Stimulated activated CD4-positive, alpha-beta T cell treated with anti-CD3 and anti-CD28 coated beads, Interleukin-1b, Interleukin-23, amount 100 ng/mL, for 24 hours (primary cell): ENCODE results near the gene PCDHGB2.
"Not testable (repeated sequence)": the region's sequence is repeated elsewhere in the genome, so short reads cannot be mapped to it uniquely, and the experiment has no call there.

ENCODE experiments used
- DNase-seq, 4 experiments: peaks; one replicate each; pipeline ENCODE4 v3.0.0-alpha.2; 2020; ENCODE audit warnings: low read depth in 4 of 4, low spot score in 1 of 4

PCDHGB2 gene

GRCh38 chr5:141349917-141350619 lies 9.7 kb upstream of the PCDHGB2 start, which contains the start of gene PCDHGB1:
TSS of gene PCDHGB1 (plus strand) at chr5:141350099. CDS start at chr5:141350261, 162 bp downstream.
- no peak for DNase-seq

- DNase-seq: no peak
These were observed 8.2 kb upstream of the PCDHGB2 start for GRCh38 chr5:141351591-141351990.

GRCh38 chr5:141354900-141355469 lies 4.8 kb upstream of the PCDHGB2 start, which contains the start of gene PCDHGA4:
TSS of gene PCDHGA4 (plus strand) at chr5:141355021. CDS start at chr5:141355108, 87 bp downstream.
- DNase-seq: no peak

GRCh38 chr5:141355641-141356040 lies 4.2 kb upstream of the PCDHGB2 start:
- no peak for DNase-seq

GRCh38 chr5:141356133-141356532 lies 3.7 kb upstream of the PCDHGB2 start:
- no peak for DNase-seq

- no peak for DNase-seq
These were observed 2.8 kb upstream of the PCDHGB2 start for GRCh38 chr5:141356950-141357349.

GRCh38 chr5:141360685-141361084 lies 891 bp downstream of the PCDHGB2 start:
- no peak for DNase-seq

- no peak for DNase-seq
These were observed 2.9 kb downstream of the PCDHGB2 start for GRCh38 chr5:141362719-141363118.

GRCh38 chr5:141363952-141364660 lies 4.3 kb downstream of the PCDHGB2 start, which contains the start of gene PCDHGA5:
TSS of gene PCDHGA5 (plus strand) at chr5:141364162. CDS start at chr5:141364331, 169 bp downstream.
- no peak for DNase-seq

- DNase-seq: no peak
These were observed 6.5 kb downstream of the PCDHGB2 start for GRCh38 chr5:141366016-141366896.

GRCh38 chr5:141369994-141370848 lies 10.4 kb downstream of the PCDHGB2 start, which contains the start of gene PCDHGB3:
TSS of gene PCDHGB3 (plus strand) at chr5:141370242. CDS start at chr5:141370395, 153 bp downstream.
- peak in 1 of 4 experiments; percentile 8 for DNase-seq

- DNase-seq: no peak
These were observed 12.0 kb downstream of the PCDHGB2 start for GRCh38 chr5:141371572-141372475.

- no peak for DNase-seq
These were observed 14.0 kb downstream of the PCDHGB2 start, which contains the start of gene PCDHGA6 for GRCh38 chr5:141373673-141374317. TSS of gene PCDHGA6 (plus strand) at chr5:141373891. CDS start at chr5:141374084, 193 bp downstream.

GRCh38 chr5:141374627-141375026 lies 14.8 kb downstream of the PCDHGB2 start:
- no peak for DNase-seq

GRCh38 chr5:141375444-141376155 lies 15.8 kb downstream of the PCDHGB2 start:
- not testable (repeated sequence) for DNase-seq

GRCh38 chr5:141382469-141383294 lies 22.9 kb downstream of the PCDHGB2 start, which contains the start of gene PCDHGA7:
TSS of gene PCDHGA7 (plus strand) at chr5:141382742. CDS start at chr5:141382900, 158 bp downstream.
- DNase-seq: no peak

GRCh38 chr5:141383345-141383744 lies 23.6 kb downstream of the PCDHGB2 start:
- DNase-seq: no peak
